GM12878 (cell line): Measurements from ENCODE around the gene LPIN3. TPM values are rescaled to one million over a fixed set of nuclear protein-coding genes. Genes with fewer than 3 reads are reported as not detected.

Experiments used
- ATF2 ChIP-seq: IDR thresholded peaks from 2 replicates; pipeline ENCODE4 v1.6.1; 2012; ENCODE audit warnings: low read length, inconsistent platforms
- CREM ChIP-seq: IDR thresholded peaks from 2 replicates; pipeline ENCODE4 v1.6.1; 2014; ENCODE audit warnings: antibody characterized with exemption, low read depth
- CUX1 ChIP-seq: IDR thresholded peaks from 2 replicates; pipeline ENCODE4 v1.6.1; 2012; ENCODE audit warnings: improper control_type of control experiment, low read depth, low read length; ENCODE audit not compliant: insufficient replicate concordance
- NFIC ChIP-seq: IDR thresholded peaks from 2 replicates; pipeline ENCODE4 v1.6.1; 2012; ENCODE audit warnings: low read depth, mild to moderate bottlenecking, inconsistent platforms, low read length, moderate library complexity
- NFYB ChIP-seq: IDR thresholded peaks from 2 replicates; pipeline ENCODE4 v1.6.1; 2011; ENCODE audit warnings: low read depth, mild to moderate bottlenecking, low read length, improper control_type of control experiment, moderate library complexity; ENCODE audit not compliant: insufficient read depth
- PAX5 ChIP-seq: IDR thresholded peaks from 2 replicates; pipeline ENCODE4 v1.6.1; 2011; ENCODE audit warnings: low read depth, low read length, borderline replicate concordance
- RUNX3 ChIP-seq: IDR thresholded peaks from 2 replicates; pipeline ENCODE4 v1.6.1; 2012; ENCODE audit warnings: low read length, inconsistent platforms
- SPI1 ChIP-seq: IDR thresholded peaks from 2 replicates; pipeline ENCODE4 v1.6.1; 2011; ENCODE audit warnings: low read depth, mild to moderate bottlenecking, low read length, moderate library complexity, borderline replicate concordance; ENCODE audit not compliant: insufficient read depth
- TBL1XR1 ChIP-seq: IDR thresholded peaks from 2 replicates; pipeline ENCODE4 v1.6.1; 2012; ENCODE audit warnings: low read depth, low read length, improper control_type of control experiment
- TCF7 ChIP-seq: IDR thresholded peaks from 2 replicates; pipeline ENCODE4 v1.6.1; 2014; ENCODE audit warnings: antibody characterized with exemption, borderline replicate concordance
- ZNF217 ChIP-seq: fragments of 450-650 bp; IDR thresholded peaks from 2 replicates; pipeline ENCODE4 v1.6.1; 2017; ENCODE audit warnings: antibody characterized with exemption, mild to moderate bottlenecking
- polyA plus RNA-seq, 11 experiments: library from polyadenylated mRNA; depleted of rRNA in 4 of 11; unstranded in 6 of 11; stranded (reverse) in 5 of 11; fragments of >200 nt; fragmentation: Nextera tagmentation in 4 of 11; fragmentation: Illumina TruSeq in 1 of 11; extraction: Ambion mirVana in 4 of 11; extraction: Trizol in 1 of 11; gene quantifications; 1 replicate in 1 of 11; 2 replicates in 10 of 11; pipeline versions ENCODE4 v1.2.1 to v1.2.3, GENCODE V29; 2011 to 2016; ENCODE audit warnings: inconsistent platforms in 2 of 11, missing spikeins in 2 of 11, low read depth in 1 of 11
- total RNA-seq, 4 experiments: library from RNA; depleted of rRNA in 3 of 4; stranded (reverse); fragments of >200 nt in 3 of 4; fragmentation: Illumina TruSeq in 1 of 4; extraction: Trizol in 1 of 4; gene quantifications; 2 replicates each; pipeline versions ENCODE4 v1.2.1 to v1.2.3, GENCODE V29; 2013 to 2021
- TF ChIP-seq, protein P1 (sequence below): fragments of 450-650 bp; IDR thresholded peaks from 2 replicates; pipeline ENCODE4 v1.6.1; 2016; ENCODE audit warnings: mild to moderate bottlenecking

The LPIN3 gene
- total and polyA plus RNA-seq, 10 of the 15 experiments (the other 5 are each of a cell fraction or from before 2014, with no cell fraction given): 0.13 to 1.3 (median 0.51) TPM

GRCh38 chr20:41306061-41306727 is 34.4 kb upstream of the LPIN3 start (continued):
- TF ChIP-seq RUNX3 (peak; percentile 52; the same call in 1 of the 2 replicates), TCF7 (no peak), PAX5 (peak; percentile 61; the same call in 1 of the 2 replicates), SPI1 (peak; percentile 82), NFIC (peak; percentile 40; the same call in 1 of the 2 replicates), NFYB (no peak), ZNF217 (peak; percentile 55; the same call in 1 of the 2 replicates), CUX1 (no peak), TBL1XR1 (0 out of 2 replicates have a peak, but pooled peaks have one; percentile 32), CREM (peak; percentile 59; the same call in 1 of the 2 replicates), ATF2 (0 out of 2 replicates have a peak, but pooled peaks have one; percentile 34)
- TF ChIP-seq, protein P1, sequence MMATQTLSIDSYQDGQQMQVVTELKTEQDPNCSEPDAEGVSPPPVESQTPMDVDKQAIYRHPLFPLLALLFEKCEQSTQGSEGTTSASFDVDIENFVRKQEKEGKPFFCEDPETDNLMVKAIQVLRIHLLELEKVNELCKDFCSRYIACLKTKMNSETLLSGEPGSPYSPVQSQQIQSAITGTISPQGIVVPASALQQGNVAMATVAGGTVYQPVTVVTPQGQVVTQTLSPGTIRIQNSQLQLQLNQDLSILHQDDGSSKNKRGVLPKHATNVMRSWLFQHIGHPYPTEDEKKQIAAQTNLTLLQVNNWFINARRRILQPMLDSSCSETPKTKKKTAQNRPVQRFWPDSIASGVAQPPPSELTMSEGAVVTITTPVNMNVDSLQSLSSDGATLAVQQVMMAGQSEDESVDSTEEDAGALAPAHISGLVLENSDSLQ: no peak
